GM12878 (cell line): ENCODE data around the gene COL2A1. TPM values are rescaled to one million over a fixed set of nuclear protein-coding genes. Genes with fewer than 3 reads are reported as not detected.

Experiments used
- ATAC-seq: fragments of 200-7000 bp; cut with Tn5 transposase; 3 replicates; pipeline ENCODE4 v1.9.1; 2020; ENCODE audit warnings: mild to moderate bottlenecking, moderate library complexity
- BruUV-seq: library from RNA; stranded (reverse); fragments of 400-500 nt; replicated peaks from 2 replicates; lab custom pipeline; 2021; lab: Mats Ljungman, UMichigan
- CTCF ChIA-PET: fragments of 300-600 bp; sonication (Branson Sonifier 250); formaldehyde crosslinking; extraction: SDS; loops from one replicate; lab custom pipeline; 2021; ENCODE audit warnings: inconsistent platforms; lab: Yijun Ruan, JAX
- POLR2A ChIA-PET: fragments of 350-600 bp; formaldehyde crosslinking; extraction: SDS; loops from one replicate; lab custom pipeline; 2021; ENCODE audit warnings: inconsistent platforms; lab: Charles Lee
- RAD21 ChIA-PET: fragments of 300-600 bp; sonication (Branson Sonifier 250); formaldehyde crosslinking; loops from one replicate; lab custom pipeline; 2023; ENCODE audit warnings: antibody characterized with exemption; ENCODE audit not compliant: unreplicated experiment; lab: Charles Lee
- SMC1A ChIA-PET: fragments of 300-600 bp; sonication (Branson Sonifier 250); formaldehyde crosslinking; loops from one replicate; lab custom pipeline; 2023; ENCODE audit not compliant: unreplicated experiment, uncharacterized antibody; lab: Charles Lee
- DNase-seq: peaks from one replicate; pipeline ENCODE4 v3.0.0-alpha.2; 2011; ENCODE audit warnings: low read depth, low spot score
- FAIRE-seq: peaks from 3 replicates; lab custom pipeline; 2011; peaks lifted over from hg19 to GRCh38; lab: Jason Lieb, UNC
- H2AFZ ChIP-seq: 2 replicates; pipeline ENCODE4 v1.6.0; 2011; ENCODE audit warnings: low read depth, low read length, control low read depth; ENCODE audit not compliant: control insufficient read depth
- H3K27ac ChIP-seq: 2 replicates; pipeline ENCODE4 v1.5.1; 2011; ENCODE audit warnings: control low read depth; ENCODE audit not compliant: control insufficient read depth, insufficient read depth
- H3K27me3 ChIP-seq, 2 experiments: replicated peaks in 1 of 2; 2 replicates each; pipeline versions ENCODE4 v1.6.0 to v1.6.1; 2011; ENCODE audit warnings: low read length in 1 of 2; ENCODE audit not compliant: control insufficient read depth in 2 of 2, insufficient read depth in 2 of 2
- H3K36me3 ChIP-seq, 2 experiments: 2 replicates each; pipeline ENCODE4 v1.5.1; 2011; ENCODE audit warnings: low read length in 1 of 2; ENCODE audit not compliant: control insufficient read depth in 2 of 2, insufficient read depth in 2 of 2
- H3K4me1 ChIP-seq: 2 replicates; pipeline ENCODE4 v1.6.1; 2011; ENCODE audit warnings: mild to moderate bottlenecking, low read length, moderate library complexity, mixed read lengths; ENCODE audit not compliant: control insufficient read depth, insufficient read depth
- H3K4me2 ChIP-seq: 2 replicates; pipeline ENCODE4 v1.6.0; 2011; ENCODE audit warnings: control low read depth; ENCODE audit not compliant: control insufficient read depth, insufficient read depth
- H3K4me3 ChIP-seq: fragments of 200-600 bp; sonication (generic); 2 replicates; pipeline ENCODE4 v1.5.1; 2016
- H3K79me2 ChIP-seq: 2 replicates; pipeline ENCODE4 v1.6.0; 2011; ENCODE audit warnings: low read length; ENCODE audit not compliant: control insufficient read depth, insufficient read depth
- H3K9ac ChIP-seq: 2 replicates; pipeline ENCODE4 v1.8.0; 2011; ENCODE audit warnings: low read length, control low read depth, mixed read lengths; ENCODE audit not compliant: control insufficient read depth, insufficient read depth
- H3K9me3 ChIP-seq: replicated peaks from 3 replicates; pipeline ENCODE4 v1.5.1; 2011; ENCODE audit warnings: mild to moderate bottlenecking, low read length; ENCODE audit not compliant: control insufficient read depth, insufficient read depth
- H4K20me1 ChIP-seq: 2 replicates; pipeline ENCODE4 v1.6.0; 2011; ENCODE audit not compliant: control insufficient read depth, insufficient read depth
- YBX1 ChIP-seq: fragments of 450-650 bp; IDR thresholded peaks from 2 replicates; pipeline ENCODE4 v1.6.1; 2016; ENCODE audit warnings: antibody characterized with exemption
- ZNF217 ChIP-seq: fragments of 450-650 bp; IDR thresholded peaks from 2 replicates; pipeline ENCODE4 v1.6.1; 2017; ENCODE audit warnings: antibody characterized with exemption, mild to moderate bottlenecking
- WGBS: methylation state at CpG from one replicate; pipeline ENCODE4 v1.1.6; 2016; ENCODE audit warnings: low lambda C conversion rate; ENCODE audit not compliant: insufficient replicate concordance, insufficient coverage; ENCODE audit errors: missing lambda C conversion rate; 5-methylcytosine and 5-hydroxymethylcytosine counted together
- in situ Hi-C: fragments of 300-500 bp; cut with MboI; formaldehyde crosslinking; loops from 9 replicates; pipeline ENCODE4 v1.14.3; 2018; ENCODE audit warnings: mixed read lengths
- intact Hi-C: fragments of 100-400 bp; cut with micrococcal nuclease; formaldehyde crosslinking; loops from one replicate; pipeline ENCODE4 v1.14.2; 2022; ENCODE audit not compliant: unreplicated experiment
- polyA plus RNA-seq, 11 experiments: library from polyadenylated mRNA; depleted of rRNA in 4 of 11; unstranded in 6 of 11; stranded (reverse) in 5 of 11; fragments of >200 nt; fragmentation: Nextera tagmentation in 4 of 11; fragmentation: Illumina TruSeq in 1 of 11; extraction: Ambion mirVana in 4 of 11; extraction: Trizol in 1 of 11; gene quantifications; 1 replicate in 1 of 11; 2 replicates in 10 of 11; pipeline versions ENCODE4 v1.2.1 to v1.2.3, GENCODE V29; 2011 to 2016; ENCODE audit warnings: inconsistent platforms in 2 of 11, missing spikeins in 2 of 11, low read depth in 1 of 11
- total RNA-seq, 4 experiments: library from RNA; depleted of rRNA in 3 of 4; stranded (reverse); fragments of >200 nt in 3 of 4; fragmentation: Illumina TruSeq in 1 of 4; extraction: Trizol in 1 of 4; gene quantifications; 2 replicates each; pipeline versions ENCODE4 v1.2.1 to v1.2.3, GENCODE V29; 2013 to 2021
- TF ChIP-seq, protein P1 (sequence below): fragments of 450-650 bp; IDR thresholded peaks from 2 replicates; pipeline ENCODE4 v1.6.1; 2018; ENCODE audit warnings: borderline replicate concordance, mild to moderate bottlenecking; ENCODE audit not compliant: partially characterized antibody

Gene COL2A1
- total and polyA plus RNA-seq, 10 of the 15 experiments (the other 5 are each of a cell fraction or from before 2014, with no cell fraction given) = 0.06 to 0.67 (median 0.19) TPM; not detected in 1

DNA sequence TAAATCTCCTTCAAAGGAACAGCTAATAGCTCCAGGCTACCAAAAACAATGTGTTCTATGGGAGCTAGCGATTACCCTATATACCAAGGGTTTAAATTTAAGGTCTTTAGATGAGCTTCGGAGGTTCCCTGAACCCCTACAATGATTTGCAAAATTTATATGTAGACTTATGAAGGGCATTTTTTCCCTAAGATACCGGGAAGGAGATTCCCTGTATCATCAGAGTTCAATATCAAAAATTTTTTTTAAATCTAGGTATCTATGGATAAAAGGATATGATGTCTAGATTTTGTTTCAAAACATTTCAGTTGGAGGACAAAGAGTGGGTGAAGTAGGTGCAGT lies 17.9 kb upstream of the COL2A1 start:
- Histone ChIP-seq H3K9ac (no peak overlapping the region), H3K9me3 (no peaks in the 10 kb centered on the region), H3K36me3 (no peaks in the 10 kb centered on the region), H3K4me2 (no peak overlapping the region), H3K79me2 (no peaks in the 10 kb centered on the region), H4K20me1 (no peaks in the 10 kb centered on the region; the same call in 1 of the 2 replicates), H3K27ac (no peak overlapping the region), H3K27me3 (peaks cover 3 to 5% of the 10 kb centered on the region in 2 experiments; a peak in 3 of 4 replicates), H3K4me3 (no peak overlapping the region), H2AFZ (no peak overlapping the region), H3K4me1 (no peaks in the 10 kb centered on the region)
- CTCF ChIA-PET = interaction anchor here (0.9 kb wide), 1 partner anchor 161 kb away, joined by 3 read pairs; no protein-coding TSS in a partner anchor
- 44% methylated on average over 3 of the region's 3 CpGs for WGBS
- RAD21 ChIA-PET = no interaction called here
- TF ChIP-seq YBX1 (no peak), ZNF217 (no peak)
- TF ChIP-seq, protein P1, sequence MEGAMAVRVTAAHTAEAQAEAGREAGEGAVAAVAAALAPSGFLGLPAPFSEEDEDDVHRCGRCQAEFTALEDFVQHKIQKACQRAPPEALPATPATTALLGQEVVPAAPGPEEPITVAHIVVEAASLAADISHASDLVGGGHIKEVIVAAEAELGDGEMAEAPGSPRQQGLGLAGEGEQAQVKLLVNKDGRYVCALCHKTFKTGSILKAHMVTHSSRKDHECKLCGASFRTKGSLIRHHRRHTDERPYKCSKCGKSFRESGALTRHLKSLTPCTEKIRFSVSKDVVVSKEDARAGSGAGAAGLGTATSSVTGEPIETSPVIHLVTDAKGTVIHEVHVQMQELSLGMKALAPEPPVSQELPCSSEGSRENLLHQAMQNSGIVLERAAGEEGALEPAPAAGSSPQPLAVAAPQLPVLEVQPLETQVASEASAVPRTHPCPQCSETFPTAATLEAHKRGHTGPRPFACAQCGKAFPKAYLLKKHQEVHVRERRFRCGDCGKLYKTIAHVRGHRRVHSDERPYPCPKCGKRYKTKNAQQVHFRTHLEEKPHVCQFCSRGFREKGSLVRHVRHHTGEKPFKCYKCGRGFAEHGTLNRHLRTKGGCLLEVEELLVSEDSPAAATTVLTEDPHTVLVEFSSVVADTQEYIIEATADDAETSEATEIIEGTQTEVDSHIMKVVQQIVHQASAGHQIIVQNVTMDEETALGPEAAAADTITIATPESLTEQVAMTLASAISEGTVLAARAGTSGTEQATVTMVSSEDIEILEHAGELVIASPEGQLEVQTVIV = no peak
- no peak for DNase-seq
- in situ Hi-C loops = no loop called here
- ATAC-seq = no peak
- SMC1A ChIA-PET = interaction anchor here (0.8 to 1.6 kb wide), 2 partner anchors 29 to 31 kb away, joined by 3 read pairs; no protein-coding TSS in a partner anchor
- FAIRE-seq = no peak
- BruUV-seq = no TSS peak
- intact Hi-C loops = no loop called here
- POLR2A ChIA-PET = no interaction called here
